SK-N-SH treated with all-trans-retinoic acid at 6 μM for 48 hours (cell line): ENCODE measurements around the gene KLK5.

Experiments used
- CSDC2 ChIP-seq: fragments of 250-450 bp; sonication (Bioruptor Pico); IDR thresholded peaks from 2 replicates; pipeline ENCODE4 v1.5.0; 2020; ENCODE audit warnings: mild to moderate bottlenecking, moderate library complexity
- ISL1 ChIP-seq: fragments of 250-450 bp; sonication (Bioruptor Pico); IDR thresholded peaks from 2 replicates; pipeline ENCODE4 v2.1.2; 2022; ENCODE audit warnings: mild to moderate bottlenecking, moderate library complexity
- OSR1 ChIP-seq: fragments of 250-450 bp; sonication (Bioruptor Pico); IDR thresholded peaks from 2 replicates; pipeline ENCODE4 v1.8.0; 2022; ENCODE audit warnings: moderate library complexity, mild to moderate bottlenecking, inconsistent platforms
- RARB ChIP-seq: fragments of 250-450 bp; sonication (Bioruptor Pico); IDR thresholded peaks from 2 replicates; pipeline ENCODE4 v1.8.0; 2021; ENCODE audit warnings: mild to moderate bottlenecking, moderate library complexity
- SNAI2 ChIP-seq: fragments of 250-450 bp; sonication (Bioruptor Pico); IDR thresholded peaks from 2 replicates; pipeline ENCODE4 v1.5.0; 2020; ENCODE audit warnings: mild to moderate bottlenecking, moderate library complexity
- ZFP30 ChIP-seq: fragments of 450-650 bp; formaldehyde crosslinking; IDR thresholded peaks from 2 replicates; pipeline ENCODE4 v1.5.0; 2022; ENCODE audit warnings: mild to moderate bottlenecking, moderate library complexity
- ZNF565 ChIP-seq: fragments of 450-650 bp; formaldehyde crosslinking; conservative IDR thresholded peaks from 2 replicates; pipeline ENCODE4 v1.5.0; 2020; ENCODE audit warnings: low read depth, mild to moderate bottlenecking, moderate library complexity
- TF ChIP-seq, protein P1 (sequence below): fragments of 250-450 bp; sonication (Bioruptor Pico); IDR thresholded peaks from 2 replicates; pipeline ENCODE4 v1.5.1; 2021; ENCODE audit warnings: mild to moderate bottlenecking, moderate library complexity
- TF ChIP-seq, protein P2 (sequence below): fragments of 250-450 bp; sonication (Bioruptor Pico); IDR thresholded peaks from 2 replicates; pipeline ENCODE4 v1.5.1; 2020; ENCODE audit warnings: low read depth, mild to moderate bottlenecking, moderate library complexity

DNA sequence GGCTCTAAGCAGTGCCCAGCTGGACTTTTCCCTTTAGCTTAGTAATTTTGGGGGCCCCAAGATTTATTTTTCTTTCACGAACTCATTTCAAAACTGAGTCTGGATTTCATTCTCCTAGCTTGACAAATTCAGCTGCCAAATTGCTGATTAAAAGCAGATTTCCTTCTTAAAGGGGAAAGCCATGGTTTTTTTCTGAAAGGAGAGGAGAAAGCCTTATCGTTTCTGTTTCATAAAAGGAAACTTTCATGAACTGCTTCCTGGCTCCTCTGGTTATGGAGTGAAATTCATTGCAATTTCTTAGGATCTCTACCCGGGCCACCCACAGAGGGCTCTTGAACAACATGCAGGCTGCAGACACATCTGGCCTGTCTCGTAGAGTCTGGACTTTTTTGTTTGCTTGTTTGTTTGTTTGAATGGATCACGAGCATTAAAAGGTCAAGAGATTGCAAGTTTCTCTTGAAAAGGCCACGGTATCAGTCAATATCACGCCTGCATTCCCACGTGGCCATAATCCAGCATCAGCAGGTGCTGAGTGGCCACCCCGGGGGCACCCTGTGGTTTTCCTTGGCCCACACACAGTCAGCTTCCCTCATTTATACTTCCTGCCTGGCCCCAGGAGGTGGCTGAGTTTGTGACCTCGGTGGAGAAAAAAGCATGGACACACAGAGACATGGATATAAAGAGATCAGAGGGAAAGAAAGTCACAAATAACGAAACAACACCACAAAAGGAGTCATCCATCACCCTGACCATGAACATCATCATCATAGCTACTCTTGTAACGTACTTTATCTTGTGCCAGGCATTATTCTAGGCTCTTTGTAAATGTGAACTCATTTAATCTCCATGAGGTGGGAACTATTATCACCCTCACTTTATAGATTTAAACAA is 31.2 kb downstream of the KLK5 start:
- TF ChIP-seq, protein P1, sequence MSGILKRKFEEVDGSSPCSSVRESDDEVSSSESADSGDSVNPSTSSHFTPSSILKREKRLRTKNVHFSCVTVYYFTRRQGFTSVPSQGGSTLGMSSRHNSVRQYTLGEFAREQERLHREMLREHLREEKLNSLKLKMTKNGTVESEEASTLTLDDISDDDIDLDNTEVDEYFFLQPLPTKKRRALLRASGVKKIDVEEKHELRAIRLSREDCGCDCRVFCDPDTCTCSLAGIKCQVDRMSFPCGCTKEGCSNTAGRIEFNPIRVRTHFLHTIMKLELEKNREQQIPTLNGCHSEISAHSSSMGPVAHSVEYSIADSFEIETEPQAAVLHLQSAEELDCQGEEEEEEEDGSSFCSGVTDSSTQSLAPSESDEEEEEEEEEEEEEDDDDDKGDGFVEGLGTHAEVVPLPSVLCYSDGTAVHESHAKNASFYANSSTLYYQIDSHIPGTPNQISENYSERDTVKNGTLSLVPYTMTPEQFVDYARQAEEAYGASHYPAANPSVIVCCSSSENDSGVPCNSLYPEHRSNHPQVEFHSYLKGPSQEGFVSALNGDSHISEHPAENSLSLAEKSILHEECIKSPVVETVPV (CRISPR knock-in tag), result no peak
- TF ChIP-seq RARB (CRISPR knock-in tag) (no peak), ZFP30 (CRISPR knock-in tag) (no peak), SNAI2 (CRISPR knock-in tag) (no peak), ISL1 (CRISPR knock-in tag) (no peak), OSR1 (CRISPR knock-in tag) (no peak), CSDC2 (no peak), ZNF565 (CRISPR knock-in tag) (no peak)
- TF ChIP-seq, protein P2, sequence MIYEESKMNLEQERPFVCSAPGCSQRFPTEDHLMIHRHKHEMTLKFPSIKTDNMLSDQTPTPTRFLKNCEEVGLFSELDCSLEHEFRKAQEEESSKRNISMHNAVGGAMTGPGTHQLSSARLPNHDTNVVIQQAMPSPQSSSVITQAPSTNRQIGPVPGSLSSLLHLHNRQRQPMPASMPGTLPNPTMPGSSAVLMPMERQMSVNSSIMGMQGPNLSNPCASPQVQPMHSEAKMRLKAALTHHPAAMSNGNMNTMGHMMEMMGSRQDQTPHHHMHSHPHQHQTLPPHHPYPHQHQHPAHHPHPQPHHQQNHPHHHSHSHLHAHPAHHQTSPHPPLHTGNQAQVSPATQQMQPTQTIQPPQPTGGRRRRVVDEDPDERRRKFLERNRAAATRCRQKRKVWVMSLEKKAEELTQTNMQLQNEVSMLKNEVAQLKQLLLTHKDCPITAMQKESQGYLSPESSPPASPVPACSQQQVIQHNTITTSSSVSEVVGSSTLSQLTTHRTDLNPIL (CRISPR knock-in tag), result no peak
